GM19193 (cell line): ENCODE measurements around the gene PPFIA3.

ENCODE experiments used
- POLR2A ChIP-seq: IDR thresholded peaks from 4 replicates; pipeline ENCODE4 v1.6.1; 2011; ENCODE audit not compliant: insufficient read depth, insufficient read length; ENCODE audit errors: extremely low read depth

The PPFIA3 gene

GRCh38 chr19:49097453-49098288 lies 21.7 kb upstream of the PPFIA3 start:
- TF ChIP-seq POLR2A, result no peak

GRCh38 chr19:49098795-49099194 lies 20.5 kb upstream of the PPFIA3 start:
- no peak for TF ChIP-seq POLR2A

- TF ChIP-seq POLR2A, result no peak
Measured at GRCh38 chr19:49101160-49101559, 18.2 kb upstream of the PPFIA3 start.

- TF ChIP-seq POLR2A, result no peak
Measured at GRCh38 chr19:49102303-49102702, 17.0 kb upstream of the PPFIA3 start.

GRCh38 chr19:49103331-49104085 lies 15.8 kb upstream of the PPFIA3 start:
- no peak for TF ChIP-seq POLR2A

- no peak for TF ChIP-seq POLR2A
Measured at GRCh38 chr19:49104229-49104864, 15.0 kb upstream of the PPFIA3 start.

GRCh38 chr19:49106648-49107135 lies 12.7 kb upstream of the PPFIA3 start:
- TF ChIP-seq POLR2A, result no peak

GRCh38 chr19:49107625-49108459 lies 11.5 kb upstream of the PPFIA3 start:
- TF ChIP-seq POLR2A, result no peak

GRCh38 chr19:49109051-49109450 lies 10.3 kb upstream of the PPFIA3 start:
- TF ChIP-seq POLR2A, result peak; percentile 5

- peak; percentile 6 for TF ChIP-seq POLR2A
Measured at GRCh38 chr19:49109569-49110233, 9.6 kb upstream of the PPFIA3 start.

GRCh38 chr19:49110567-49110966 lies 8.8 kb upstream of the PPFIA3 start:
- no peak for TF ChIP-seq POLR2A

- no peak for TF ChIP-seq POLR2A
Measured at GRCh38 chr19:49111218-49111998, 7.9 kb upstream of the PPFIA3 start.

- peak; percentile 23 for TF ChIP-seq POLR2A
Measured at GRCh38 chr19:49113762-49114629, 5.3 kb upstream of the PPFIA3 start, which contains the start of gene LIN7B. TSS of gene LIN7B (plus strand) at chr19:49114370. CDS start at chr19:49114405, 35 bp downstream.
